Thyroid gland (tissue), 4 donors: ENCODE measurements around the gene LSMEM2.

Experiments
- POLR2A ChIP-seq, 2 donors: fragments of 450-650 bp; IDR thresholded peaks; one replicate each; pipeline ENCODE4 v1.6.1; 2017; ENCODE audit warnings: antibody characterized with exemption in 2 of 2, mild to moderate bottlenecking in 2 of 2, moderate library complexity in 1 of 2
- TF ChIP-seq, protein P1 (sequence below), 6 experiments: fragments of 200-600 bp in 3 of 6; fragments of 450-650 bp in 3 of 6; sonication (generic) in 3 of 6; IDR thresholded peaks; one replicate each; pipeline ENCODE4 v1.5.1; 2016 to 2019; ENCODE audit warnings: antibody characterized with exemption in 6 of 6, mild to moderate bottlenecking in 2 of 6, inconsistent platforms in 1 of 6, moderate library complexity in 1 of 6

DNA sequence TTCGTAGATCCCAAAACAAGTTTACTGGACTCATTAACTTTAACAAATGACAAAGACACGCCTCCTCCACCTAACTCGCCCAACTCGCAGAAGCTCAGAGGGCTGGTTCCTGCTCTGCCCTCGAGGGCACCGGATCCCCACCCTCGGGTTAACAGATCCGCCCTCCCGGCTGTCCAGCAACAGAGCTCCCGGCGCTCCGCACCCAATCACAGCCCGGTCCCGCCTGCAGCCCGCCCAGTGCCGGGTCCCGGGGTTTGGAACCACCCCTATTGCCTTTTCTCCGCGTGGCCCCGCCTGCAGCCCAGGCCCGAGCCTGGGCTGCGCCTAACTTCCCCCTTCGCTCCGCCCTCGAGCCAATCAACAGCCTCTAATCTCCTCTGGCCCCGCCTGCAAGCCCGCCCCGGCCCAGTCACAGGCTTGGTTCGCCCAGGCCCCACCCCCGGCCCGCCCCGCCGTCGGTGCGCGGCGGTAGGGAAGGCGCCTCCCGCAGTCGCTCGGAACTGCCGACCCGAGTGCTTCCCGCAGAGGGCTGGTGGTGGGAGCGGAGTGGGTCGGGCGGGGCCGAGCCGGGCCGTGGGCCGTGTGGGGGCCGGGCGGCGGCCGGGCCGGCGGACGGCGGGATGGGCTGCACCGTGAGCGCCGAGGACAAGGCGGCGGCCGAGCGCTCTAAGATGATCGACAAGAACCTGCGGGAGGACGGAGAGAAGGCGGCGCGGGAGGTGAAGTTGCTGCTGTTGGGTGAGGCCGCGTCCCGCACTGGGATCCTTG lies 43.0 kb upstream of the LSMEM2 start, which contains the start of gene GNAI2:
- TF ChIP-seq, protein P1, sequence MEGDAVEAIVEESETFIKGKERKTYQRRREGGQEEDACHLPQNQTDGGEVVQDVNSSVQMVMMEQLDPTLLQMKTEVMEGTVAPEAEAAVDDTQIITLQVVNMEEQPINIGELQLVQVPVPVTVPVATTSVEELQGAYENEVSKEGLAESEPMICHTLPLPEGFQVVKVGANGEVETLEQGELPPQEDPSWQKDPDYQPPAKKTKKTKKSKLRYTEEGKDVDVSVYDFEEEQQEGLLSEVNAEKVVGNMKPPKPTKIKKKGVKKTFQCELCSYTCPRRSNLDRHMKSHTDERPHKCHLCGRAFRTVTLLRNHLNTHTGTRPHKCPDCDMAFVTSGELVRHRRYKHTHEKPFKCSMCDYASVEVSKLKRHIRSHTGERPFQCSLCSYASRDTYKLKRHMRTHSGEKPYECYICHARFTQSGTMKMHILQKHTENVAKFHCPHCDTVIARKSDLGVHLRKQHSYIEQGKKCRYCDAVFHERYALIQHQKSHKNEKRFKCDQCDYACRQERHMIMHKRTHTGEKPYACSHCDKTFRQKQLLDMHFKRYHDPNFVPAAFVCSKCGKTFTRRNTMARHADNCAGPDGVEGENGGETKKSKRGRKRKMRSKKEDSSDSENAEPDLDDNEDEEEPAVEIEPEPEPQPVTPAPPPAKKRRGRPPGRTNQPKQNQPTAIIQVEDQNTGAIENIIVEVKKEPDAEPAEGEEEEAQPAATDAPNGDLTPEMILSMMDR (IDR thresholded peaks at IDR 0.05) = no peak
- peak; percentile 82 to 95 for TF ChIP-seq POLR2A (IDR thresholded peaks at IDR 0.05)
